Measurements from ENCODE around the gene VWDE.
"Not testable (repeated sequence)": the region's sequence is repeated elsewhere in the genome, so short reads cannot be mapped to it uniquely, and the experiment has no call there.

Gene VWDE

DNA sequence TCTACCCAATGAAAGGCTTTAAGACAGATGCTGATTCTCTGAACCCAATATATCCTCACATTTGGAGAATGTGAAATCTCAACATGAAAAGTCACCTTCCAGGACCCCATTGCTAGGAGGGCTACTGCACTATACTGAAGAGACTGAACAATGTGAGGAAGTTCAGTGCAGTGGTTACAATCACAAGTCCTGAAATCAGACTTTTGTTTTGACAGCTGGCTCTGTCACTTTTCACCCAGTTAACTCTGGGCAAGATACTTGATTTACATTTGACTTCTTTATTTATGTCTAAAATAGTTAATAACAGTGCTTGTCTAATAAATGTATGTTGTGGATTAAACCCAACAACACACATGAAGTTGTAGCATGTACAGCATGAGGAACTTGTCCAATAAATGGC is 14.8 kb upstream of the VWDE start:
- TF ChIP-seq, protein P1, sequence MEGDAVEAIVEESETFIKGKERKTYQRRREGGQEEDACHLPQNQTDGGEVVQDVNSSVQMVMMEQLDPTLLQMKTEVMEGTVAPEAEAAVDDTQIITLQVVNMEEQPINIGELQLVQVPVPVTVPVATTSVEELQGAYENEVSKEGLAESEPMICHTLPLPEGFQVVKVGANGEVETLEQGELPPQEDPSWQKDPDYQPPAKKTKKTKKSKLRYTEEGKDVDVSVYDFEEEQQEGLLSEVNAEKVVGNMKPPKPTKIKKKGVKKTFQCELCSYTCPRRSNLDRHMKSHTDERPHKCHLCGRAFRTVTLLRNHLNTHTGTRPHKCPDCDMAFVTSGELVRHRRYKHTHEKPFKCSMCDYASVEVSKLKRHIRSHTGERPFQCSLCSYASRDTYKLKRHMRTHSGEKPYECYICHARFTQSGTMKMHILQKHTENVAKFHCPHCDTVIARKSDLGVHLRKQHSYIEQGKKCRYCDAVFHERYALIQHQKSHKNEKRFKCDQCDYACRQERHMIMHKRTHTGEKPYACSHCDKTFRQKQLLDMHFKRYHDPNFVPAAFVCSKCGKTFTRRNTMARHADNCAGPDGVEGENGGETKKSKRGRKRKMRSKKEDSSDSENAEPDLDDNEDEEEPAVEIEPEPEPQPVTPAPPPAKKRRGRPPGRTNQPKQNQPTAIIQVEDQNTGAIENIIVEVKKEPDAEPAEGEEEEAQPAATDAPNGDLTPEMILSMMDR (IDR thresholded peaks at IDR 0.05; ENCODE audit: extremely low read depth, insufficient read depth, missing control alignments) = no peak
- in situ Hi-C loops (cut with MboI; ENCODE audit: low pct_unique_long_range_greater_than_20kb, low sequenced_read_pairs, unreplicated experiment) = no loop called here
- no peak for DNase-seq (ENCODE audit: low spot score)

- no peak for DNase-seq (ENCODE audit: low spot score)
- in situ Hi-C loops (cut with MboI; ENCODE audit: low pct_unique_long_range_greater_than_20kb, low sequenced_read_pairs, unreplicated experiment) = no loop called here
Observed at GRCh38 chr7:12415072-12415471, 11.4 kb upstream of the VWDE start.

DNA sequence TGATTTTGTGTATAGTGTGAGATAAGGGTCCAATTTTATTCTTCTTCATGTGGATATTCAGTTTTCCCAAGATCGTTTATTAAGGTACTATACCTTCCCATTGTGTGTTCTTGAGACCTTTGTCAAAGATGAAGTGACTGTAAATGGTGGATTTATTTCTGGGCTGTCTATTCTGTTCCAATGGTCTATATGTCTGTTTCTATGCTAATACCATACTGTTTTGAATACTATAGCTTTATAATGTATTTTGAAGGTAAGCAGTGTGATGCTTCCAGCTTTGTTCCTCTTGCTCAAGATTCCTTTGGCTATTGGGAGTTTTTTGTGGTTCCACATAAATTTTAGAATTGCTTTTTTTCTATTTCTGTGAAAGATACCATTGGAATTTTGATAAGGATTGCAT is 8.7 kb upstream of the VWDE start:
- DNase-seq (ENCODE audit: low spot score) = no peak
- TF ChIP-seq, protein P1 (IDR thresholded peaks at IDR 0.05; ENCODE audit: extremely low read depth, insufficient read depth, missing control alignments) = no peak
- in situ Hi-C loops (cut with MboI; ENCODE audit: low pct_unique_long_range_greater_than_20kb, low sequenced_read_pairs, unreplicated experiment) = no loop called here

More at GRCh38 chr7:12415072-12415471, 11.4 kb upstream of the VWDE start:
- TF ChIP-seq, protein P1 (IDR thresholded peaks at IDR 0.05; ENCODE audit: extremely low read depth, insufficient read depth, missing control alignments) = no peak

GRCh38 chr7:12410523-12410922 is 6.9 kb upstream of the VWDE start:
- in situ Hi-C loops (cut with MboI; ENCODE audit: low pct_unique_long_range_greater_than_20kb, low sequenced_read_pairs, unreplicated experiment) = no loop called here
- TF ChIP-seq, protein P1 (IDR thresholded peaks at IDR 0.05; ENCODE audit: extremely low read depth, insufficient read depth, missing control alignments) = no peak
- DNase-seq (ENCODE audit: low spot score) = no peak

DNA sequence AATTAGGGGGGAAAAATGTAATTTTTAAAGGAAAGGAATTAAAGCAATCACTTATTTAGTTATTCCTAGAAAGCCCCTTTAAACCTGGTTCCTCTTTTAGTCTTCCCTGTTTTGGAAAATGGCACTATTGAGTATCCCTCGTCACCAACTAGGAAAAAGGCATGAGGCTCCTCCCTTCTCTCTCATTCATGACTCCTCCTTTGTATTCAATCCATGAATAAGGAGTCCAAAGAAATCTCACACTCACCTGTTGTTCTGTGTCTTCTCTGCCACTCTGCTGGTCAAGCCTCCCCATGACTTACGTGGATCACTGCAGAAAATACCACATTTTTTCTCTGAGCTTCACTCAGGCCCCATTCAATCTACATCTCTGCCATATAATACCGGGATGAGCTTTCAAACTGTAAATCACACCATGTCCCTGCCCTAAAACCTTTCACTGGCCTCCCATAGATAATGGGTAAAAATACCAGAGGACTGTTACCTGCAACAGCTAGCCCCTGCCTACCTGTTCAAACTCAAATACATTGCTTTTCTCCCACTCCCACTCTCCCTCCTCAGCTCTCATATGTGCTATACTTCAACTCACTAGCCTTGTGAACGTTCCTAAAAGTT is 5.5 kb upstream of the VWDE start:
- TF ChIP-seq, protein P1 (IDR thresholded peaks at IDR 0.05; ENCODE audit: extremely low read depth, insufficient read depth, missing control alignments) = no peak
- in situ Hi-C loops (cut with MboI; ENCODE audit: low pct_unique_long_range_greater_than_20kb, low sequenced_read_pairs, unreplicated experiment) = no loop called here
- no peak for DNase-seq (ENCODE audit: low spot score)

DNA sequence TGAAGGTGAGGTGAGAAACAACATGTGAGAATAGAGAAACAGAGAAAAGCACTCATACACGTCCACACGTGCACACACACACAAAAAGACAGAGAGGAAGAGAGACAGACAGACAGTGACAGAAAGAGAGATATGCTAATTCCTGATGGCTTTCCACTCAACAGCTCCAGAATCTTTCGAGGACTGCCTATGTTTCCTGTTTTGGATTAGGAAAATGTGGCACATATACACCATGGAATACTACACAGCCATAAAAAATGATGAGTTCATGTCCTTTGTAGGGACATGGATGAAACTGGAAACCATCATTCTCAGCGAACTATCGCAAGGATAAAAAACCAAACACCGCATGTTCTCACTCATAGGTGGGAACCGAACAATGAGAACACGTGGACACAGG is 4.0 kb upstream of the VWDE start:
- DNase-seq (ENCODE audit: low spot score); in situ Hi-C loops (cut with MboI; ENCODE audit: low pct_unique_long_range_greater_than_20kb, low sequenced_read_pairs, unreplicated experiment): not testable (repeated sequence)

DNA sequence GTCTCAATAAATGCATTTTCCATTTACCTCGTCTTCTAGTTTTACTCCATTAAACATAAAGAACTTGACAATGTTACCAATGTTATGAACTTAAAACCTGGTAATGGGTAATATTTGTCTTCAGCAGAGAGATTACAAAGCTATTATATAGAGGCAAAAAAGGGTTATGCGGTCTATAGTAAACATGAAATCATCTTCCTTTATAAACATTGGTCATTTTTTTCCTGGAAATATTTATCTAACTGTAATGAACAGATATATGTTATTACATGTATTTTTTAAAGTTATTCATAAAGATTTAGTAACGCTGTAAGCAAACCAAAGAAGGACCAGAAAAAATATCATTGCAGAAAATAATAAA is 1.3 kb downstream of the VWDE start:
- DNase-seq (ENCODE audit: low spot score) = no peak
- in situ Hi-C loops (cut with MboI; ENCODE audit: low pct_unique_long_range_greater_than_20kb, low sequenced_read_pairs, unreplicated experiment) = no loop called here

More for the DNA sequence above, 1.3 kb downstream of the VWDE start:
- TF ChIP-seq, protein P1 (IDR thresholded peaks at IDR 0.05; ENCODE audit: extremely low read depth, insufficient read depth, missing control alignments) = no peak

Data from GM13977 (cell line).